ENCODE measurements around the gene SLC10A4.
"Not testable (repeated sequence)": the region's sequence is repeated elsewhere in the genome, so short reads cannot be mapped to it uniquely, and the experiment has no call there.

SLC10A4 gene, protein sequence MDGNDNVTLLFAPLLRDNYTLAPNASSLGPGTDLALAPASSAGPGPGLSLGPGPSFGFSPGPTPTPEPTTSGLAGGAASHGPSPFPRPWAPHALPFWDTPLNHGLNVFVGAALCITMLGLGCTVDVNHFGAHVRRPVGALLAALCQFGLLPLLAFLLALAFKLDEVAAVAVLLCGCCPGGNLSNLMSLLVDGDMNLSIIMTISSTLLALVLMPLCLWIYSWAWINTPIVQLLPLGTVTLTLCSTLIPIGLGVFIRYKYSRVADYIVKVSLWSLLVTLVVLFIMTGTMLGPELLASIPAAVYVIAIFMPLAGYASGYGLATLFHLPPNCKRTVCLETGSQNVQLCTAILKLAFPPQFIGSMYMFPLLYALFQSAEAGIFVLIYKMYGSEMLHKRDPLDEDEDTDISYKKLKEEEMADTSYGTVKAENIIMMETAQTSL

DNA sequence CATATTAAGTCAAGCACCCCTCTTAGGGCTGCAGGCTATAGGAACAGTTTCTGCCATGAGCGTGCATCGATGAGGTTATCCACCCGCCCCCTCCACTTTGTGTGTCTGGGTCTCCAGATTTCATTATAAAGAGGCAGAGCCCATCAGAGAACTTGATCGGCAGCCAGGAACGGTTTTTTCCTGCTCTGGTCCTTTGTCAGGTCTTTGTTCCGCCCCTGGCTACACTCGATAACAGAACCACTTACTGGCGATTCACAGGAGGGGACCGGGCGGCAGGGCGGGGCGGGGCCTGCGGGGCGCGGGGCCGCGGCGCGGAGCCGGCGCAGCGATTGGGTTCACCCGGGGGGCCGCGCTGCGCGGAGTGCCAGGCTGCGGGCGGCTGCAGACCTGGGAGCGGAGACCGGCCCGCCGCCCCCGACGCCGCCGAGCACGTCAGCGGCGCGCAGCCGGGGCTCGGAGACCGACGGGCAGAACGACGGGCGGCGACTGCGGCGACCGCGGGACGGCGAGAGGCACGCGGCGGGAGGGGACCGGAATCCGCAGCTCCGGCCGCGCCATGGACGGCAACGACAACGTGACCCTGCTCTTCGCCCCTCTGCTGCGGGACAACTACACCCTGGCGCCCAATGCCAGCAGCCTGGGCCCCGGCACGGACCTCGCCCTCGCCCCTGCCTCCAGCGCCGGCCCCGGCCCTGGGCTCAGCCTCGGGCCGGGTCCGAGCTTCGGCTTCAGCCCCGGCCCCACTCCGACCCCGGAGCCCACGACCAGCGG lies at the start of gene SLC10A4:
SLC10A4 (plus strand) TSS at position 338 of the 771 bp plus-strand sequence; CDS start at position 557, 219 bp downstream.
- Histone ChIP-seq H3K9ac (ENCODE audit: low read depth, low read length) (no peak within 1 kb of the TSS), H3K9me3 (ENCODE audit: control insufficient read depth, insufficient read depth, low read length) (no peaks in the 10 kb centered on the region), H3K4me1 (ENCODE audit: control insufficient read depth, insufficient read depth, low read length) (peaks cover 4% of the 10 kb centered on the region), H3K27me3 (ENCODE audit: control insufficient read depth, insufficient read depth, low read length) (peaks cover 61% of the 10 kb centered on the region), H3K36me3 (ENCODE audit: control insufficient read depth, insufficient read depth, low read length) (no peaks in the 10 kb centered on the region), H3K4me3 (ENCODE audit: low read depth, low read length) (peak within 1 kb of the TSS; percentile 59)

DNA sequence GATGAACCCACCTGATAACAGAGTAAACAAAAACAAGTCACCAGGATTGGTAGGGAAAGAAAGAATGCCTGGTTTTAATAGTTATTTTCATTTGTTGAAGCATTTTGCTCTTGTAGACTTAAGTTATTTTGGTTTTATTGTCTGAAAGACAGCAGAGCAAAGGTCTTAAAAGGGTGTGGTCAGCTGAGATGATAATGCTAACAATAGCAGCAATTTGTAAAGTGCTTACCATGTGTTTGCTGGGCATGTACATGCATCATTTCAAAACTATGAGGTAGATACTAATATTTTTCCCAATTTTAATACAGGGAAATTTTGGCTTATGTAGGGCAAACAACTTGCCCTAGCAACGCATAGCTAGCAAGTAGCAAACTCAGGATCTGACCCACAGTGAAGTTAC lies 46.8 kb upstream of the SLC10A4 start:
- H3K9me3 ChIP-seq (ENCODE audit: control insufficient read depth, insufficient read depth, low read length) = no peaks in the 10 kb centered on the region
- H3K27me3 ChIP-seq (ENCODE audit: control insufficient read depth, insufficient read depth, low read length) = no peaks in the 10 kb centered on the region
- no peak overlapping the region for H3K4me3 ChIP-seq (ENCODE audit: low read depth, low read length)
- H3K36me3 ChIP-seq (ENCODE audit: control insufficient read depth, insufficient read depth, low read length) = no peaks in the 10 kb centered on the region
- peaks cover 4% of the 10 kb centered on the region for H3K4me1 ChIP-seq (ENCODE audit: control insufficient read depth, insufficient read depth, low read length)
- no peak overlapping the region for H3K9ac ChIP-seq (ENCODE audit: low read depth, low read length)

DNA sequence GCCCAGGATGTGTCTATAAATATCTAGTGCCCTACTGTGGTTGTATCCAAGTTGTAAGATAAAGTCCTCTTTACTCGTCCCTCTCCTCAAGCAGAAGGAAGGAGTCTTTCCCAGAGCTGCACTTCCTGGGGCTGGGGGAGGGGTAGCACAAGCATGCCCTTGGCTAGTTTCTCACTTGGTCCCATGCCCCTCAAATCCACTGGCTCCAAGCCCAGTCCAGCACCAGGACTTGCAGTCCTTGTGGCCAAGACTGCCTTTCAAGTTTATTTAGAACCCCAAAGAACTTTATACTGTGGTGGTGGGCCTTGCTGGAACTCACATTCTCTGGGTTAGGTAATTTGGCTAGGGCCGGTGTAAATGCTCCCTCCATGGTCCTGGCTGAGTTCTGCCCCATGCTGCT lies 43.2 kb upstream of the SLC10A4 start:
- Histone ChIP-seq H3K36me3 (ENCODE audit: control insufficient read depth, insufficient read depth, low read length) (no peaks in the 10 kb centered on the region), H3K4me1 (ENCODE audit: control insufficient read depth, insufficient read depth, low read length) (peaks cover 4% of the 10 kb centered on the region), H3K9me3 (ENCODE audit: control insufficient read depth, insufficient read depth, low read length) (no peaks in the 10 kb centered on the region), H3K9ac (ENCODE audit: low read depth, low read length) (no peak overlapping the region), H3K4me3 (ENCODE audit: low read depth, low read length) (no peak overlapping the region), H3K27me3 (ENCODE audit: control insufficient read depth, insufficient read depth, low read length) (no peaks in the 10 kb centered on the region)

DNA sequence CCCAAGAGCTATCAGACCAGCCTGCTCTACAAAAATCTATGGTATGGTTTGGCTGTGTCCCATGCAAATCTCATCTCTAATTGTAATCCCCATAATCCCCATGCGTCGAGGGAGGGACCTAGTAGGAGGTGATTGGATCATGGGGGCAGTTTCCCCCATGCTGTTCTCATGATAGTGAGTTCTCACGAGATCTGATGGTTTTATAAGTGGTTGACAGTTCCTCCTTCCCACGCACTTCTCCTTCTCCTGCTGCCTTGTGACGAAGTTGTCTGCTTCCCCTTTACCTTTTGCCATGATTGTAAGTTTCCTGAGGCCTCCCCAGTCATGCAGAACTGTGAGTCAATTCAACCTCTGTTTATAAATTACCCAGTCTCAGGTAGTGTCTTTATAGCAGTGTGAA lies 42.2 kb upstream of the SLC10A4 start:
- not testable (repeated sequence) for H3K4me3 ChIP-seq (ENCODE audit: low read depth, low read length); H3K4me1 ChIP-seq (ENCODE audit: control insufficient read depth, insufficient read depth, low read length); H3K36me3 ChIP-seq (ENCODE audit: control insufficient read depth, insufficient read depth, low read length); H3K27me3 ChIP-seq (ENCODE audit: control insufficient read depth, insufficient read depth, low read length); H3K9ac ChIP-seq (ENCODE audit: low read depth, low read length); H3K9me3 ChIP-seq (ENCODE audit: control insufficient read depth, insufficient read depth, low read length)

DNA sequence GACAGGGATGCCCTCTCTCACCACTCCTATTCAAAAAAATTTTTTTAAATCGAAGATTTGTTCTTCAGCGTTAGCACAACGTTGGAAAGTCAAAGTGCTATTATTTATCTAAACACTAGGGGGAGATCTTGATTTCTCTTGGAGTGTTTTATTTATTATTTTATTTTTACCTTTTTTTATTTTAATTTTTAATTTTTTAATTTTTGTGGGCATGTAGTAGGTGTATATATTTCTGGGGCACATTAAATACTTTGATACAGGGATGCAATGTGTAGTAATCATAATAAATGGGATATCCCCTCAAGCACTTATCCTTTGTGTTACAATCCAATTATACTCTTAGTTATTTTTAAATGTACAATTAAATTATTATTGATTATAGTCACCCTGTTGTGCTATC lies 37.4 kb upstream of the SLC10A4 start:
- Histone ChIP-seq H3K9me3 (ENCODE audit: control insufficient read depth, insufficient read depth, low read length) (no peaks in the 10 kb centered on the region), H3K4me3 (ENCODE audit: low read depth, low read length) (no peak overlapping the region), H3K9ac (ENCODE audit: low read depth, low read length) (no peak overlapping the region), H3K27me3 (ENCODE audit: control insufficient read depth, insufficient read depth, low read length) (no peaks in the 10 kb centered on the region), H3K4me1 (ENCODE audit: control insufficient read depth, insufficient read depth, low read length) (no peaks in the 10 kb centered on the region), H3K36me3 (ENCODE audit: control insufficient read depth, insufficient read depth, low read length) (no peaks in the 10 kb centered on the region)

DNA sequence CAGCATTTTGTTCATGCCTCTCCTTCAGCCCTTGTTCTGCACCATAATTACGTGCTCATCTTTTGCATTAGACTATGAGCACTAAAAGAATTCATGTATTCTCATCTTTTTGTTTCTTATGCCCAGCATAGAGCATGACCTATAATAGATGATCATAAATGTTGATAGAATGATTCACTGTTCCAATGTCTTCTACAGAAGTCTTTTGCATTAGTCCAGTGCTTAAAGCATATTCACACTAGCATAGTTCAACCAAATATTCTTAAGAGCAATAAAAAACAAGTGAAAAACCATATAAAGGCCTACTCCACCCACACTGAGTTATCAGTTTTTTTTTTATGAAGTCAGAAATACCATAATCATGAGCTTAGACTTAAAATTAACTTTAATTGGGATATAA lies 36.5 kb upstream of the SLC10A4 start:
- no peak overlapping the region for H3K9ac ChIP-seq (ENCODE audit: low read depth, low read length)

DNA sequence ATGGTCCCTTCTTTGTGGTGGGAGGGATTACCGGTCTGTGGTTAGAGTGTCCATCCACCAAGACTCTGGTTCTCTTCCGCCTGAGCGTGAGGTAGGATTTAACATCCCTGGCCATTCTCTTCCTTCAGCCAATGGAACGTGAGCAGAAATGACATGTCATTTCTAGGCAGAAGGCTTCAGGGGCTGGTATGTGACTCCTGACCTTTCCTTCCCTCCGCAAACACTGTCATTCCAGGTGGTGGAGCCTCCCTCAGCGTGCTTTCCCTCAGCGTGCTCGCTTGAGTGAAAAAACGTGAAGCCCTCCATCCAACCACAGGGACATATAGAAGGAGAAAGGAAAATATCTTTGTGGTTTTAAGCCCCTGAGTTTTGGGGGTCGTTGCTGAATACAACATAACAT lies 34.0 kb upstream of the SLC10A4 start:
- no peaks in the 10 kb centered on the region for H3K36me3 ChIP-seq (ENCODE audit: control insufficient read depth, insufficient read depth, low read length)
- no peak overlapping the region for H3K9ac ChIP-seq (ENCODE audit: low read depth, low read length)
- H3K9me3 ChIP-seq (ENCODE audit: control insufficient read depth, insufficient read depth, low read length) = no peaks in the 10 kb centered on the region
- no peaks in the 10 kb centered on the region for H3K27me3 ChIP-seq (ENCODE audit: control insufficient read depth, insufficient read depth, low read length)
- H3K4me3 ChIP-seq (ENCODE audit: low read depth, low read length) = no peak overlapping the region
- H3K4me1 ChIP-seq (ENCODE audit: control insufficient read depth, insufficient read depth, low read length) = no peaks in the 10 kb centered on the region

More for the DNA sequence above, 36.5 kb upstream of the SLC10A4 start:
- no peaks in the 10 kb centered on the region for H3K4me1 ChIP-seq (ENCODE audit: control insufficient read depth, insufficient read depth, low read length)
- no peaks in the 10 kb centered on the region for H3K27me3 ChIP-seq (ENCODE audit: control insufficient read depth, insufficient read depth, low read length)
- H3K9me3 ChIP-seq (ENCODE audit: control insufficient read depth, insufficient read depth, low read length) = no peaks in the 10 kb centered on the region
- H3K4me3 ChIP-seq (ENCODE audit: low read depth, low read length) = no peak overlapping the region
- H3K36me3 ChIP-seq (ENCODE audit: control insufficient read depth, insufficient read depth, low read length) = no peaks in the 10 kb centered on the region

DNA sequence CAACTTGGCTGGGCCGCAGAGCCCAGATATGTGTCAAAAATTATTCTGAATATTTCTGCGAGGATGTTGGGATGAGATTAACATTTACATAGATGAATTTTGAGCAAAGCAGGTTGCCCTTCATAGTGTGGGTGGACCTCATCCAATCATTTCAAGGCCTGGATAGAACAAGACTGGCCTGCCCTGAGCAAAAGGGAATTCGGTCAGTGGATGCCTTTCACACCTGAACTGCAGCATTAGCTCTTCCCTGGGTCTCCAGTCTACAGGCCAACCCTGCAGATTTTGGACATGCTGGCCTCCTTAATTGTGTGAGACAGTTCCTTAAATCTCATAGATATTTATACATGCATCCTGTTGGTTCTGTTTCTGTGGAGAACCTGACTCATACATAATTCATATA lies 32.4 kb upstream of the SLC10A4 start:
- Histone ChIP-seq H3K36me3 (ENCODE audit: control insufficient read depth, insufficient read depth, low read length) (no peaks in the 10 kb centered on the region), H3K4me1 (ENCODE audit: control insufficient read depth, insufficient read depth, low read length) (no peaks in the 10 kb centered on the region), H3K9ac (ENCODE audit: low read depth, low read length) (no peak overlapping the region), H3K27me3 (ENCODE audit: control insufficient read depth, insufficient read depth, low read length) (no peaks in the 10 kb centered on the region), H3K9me3 (ENCODE audit: control insufficient read depth, insufficient read depth, low read length) (no peaks in the 10 kb centered on the region), H3K4me3 (ENCODE audit: low read depth, low read length) (no peak overlapping the region)

DNA sequence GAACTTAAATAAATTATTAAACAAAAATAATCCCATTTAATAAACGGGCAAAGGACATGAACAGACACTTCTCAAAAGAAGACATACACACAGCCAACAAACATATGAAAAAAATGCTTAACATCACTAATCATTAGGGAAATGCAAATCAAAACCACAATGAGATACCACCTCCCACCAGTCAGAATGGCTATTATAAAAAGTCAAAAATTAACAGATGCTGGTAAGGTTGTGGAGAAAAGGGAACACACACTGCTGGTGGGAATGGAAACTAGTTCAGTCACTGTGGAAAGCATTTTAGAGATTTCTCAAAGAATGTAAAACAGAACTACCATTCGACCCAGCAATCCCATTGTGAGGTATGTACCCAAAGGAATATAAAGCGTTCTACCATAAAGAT lies 31.5 kb upstream of the SLC10A4 start:
- not testable (repeated sequence) for H3K4me1 ChIP-seq (ENCODE audit: control insufficient read depth, insufficient read depth, low read length); H3K4me3 ChIP-seq (ENCODE audit: low read depth, low read length); H3K9me3 ChIP-seq (ENCODE audit: control insufficient read depth, insufficient read depth, low read length); H3K9ac ChIP-seq (ENCODE audit: low read depth, low read length); H3K27me3 ChIP-seq (ENCODE audit: control insufficient read depth, insufficient read depth, low read length); H3K36me3 ChIP-seq (ENCODE audit: control insufficient read depth, insufficient read depth, low read length)

DNA sequence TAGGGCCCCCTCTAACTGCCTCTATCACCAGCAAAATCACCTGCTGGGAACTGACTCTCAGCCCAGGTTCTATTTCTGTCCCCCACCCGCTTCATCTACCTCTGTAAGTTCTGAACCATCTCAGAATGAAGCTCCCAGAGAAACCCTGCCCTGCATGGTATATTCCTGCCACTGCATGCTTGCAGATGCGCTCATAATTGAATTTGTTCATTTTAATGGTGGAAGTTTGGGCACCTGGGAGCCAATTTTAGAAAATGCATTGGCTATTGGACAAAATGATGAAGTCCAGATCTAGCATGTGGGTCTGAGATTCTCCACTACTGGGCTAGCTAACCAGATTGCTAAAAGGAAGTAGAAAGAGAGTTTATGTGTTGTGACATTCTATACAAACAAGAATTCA lies 28.6 kb upstream of the SLC10A4 start:
- no peaks in the 10 kb centered on the region for H3K4me1 ChIP-seq (ENCODE audit: control insufficient read depth, insufficient read depth, low read length)
- no peaks in the 10 kb centered on the region for H3K36me3 ChIP-seq (ENCODE audit: control insufficient read depth, insufficient read depth, low read length)
- H3K4me3 ChIP-seq (ENCODE audit: low read depth, low read length) = no peak overlapping the region
- H3K27me3 ChIP-seq (ENCODE audit: control insufficient read depth, insufficient read depth, low read length) = no peaks in the 10 kb centered on the region
- H3K9ac ChIP-seq (ENCODE audit: low read depth, low read length) = no peak overlapping the region
- no peaks in the 10 kb centered on the region for H3K9me3 ChIP-seq (ENCODE audit: control insufficient read depth, insufficient read depth, low read length)

DNA sequence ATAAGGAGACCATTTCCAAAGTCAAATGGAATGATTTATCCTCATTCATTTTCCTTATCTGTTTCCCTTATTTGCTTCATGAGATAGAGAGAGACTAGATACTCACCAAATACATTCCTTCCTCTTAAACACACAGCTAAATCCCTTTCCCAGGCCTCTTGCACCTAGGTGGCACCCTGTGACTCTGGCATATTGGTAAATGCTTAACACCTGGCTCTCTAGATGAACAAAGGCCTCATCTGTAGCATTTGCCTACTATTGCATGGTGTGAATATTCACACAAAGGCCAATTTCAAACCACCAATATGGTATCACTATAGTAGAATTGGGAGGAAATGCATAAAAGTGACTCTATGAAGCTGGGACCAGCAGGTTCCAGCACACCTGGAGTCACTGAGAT lies 22.1 kb upstream of the SLC10A4 start:
- Histone ChIP-seq H3K9ac (ENCODE audit: low read depth, low read length) (no peak overlapping the region), H3K36me3 (ENCODE audit: control insufficient read depth, insufficient read depth, low read length) (no peaks in the 10 kb centered on the region), H3K9me3 (ENCODE audit: control insufficient read depth, insufficient read depth, low read length) (no peaks in the 10 kb centered on the region), H3K4me3 (ENCODE audit: low read depth, low read length) (no peak overlapping the region), H3K4me1 (ENCODE audit: control insufficient read depth, insufficient read depth, low read length) (no peaks in the 10 kb centered on the region), H3K27me3 (ENCODE audit: control insufficient read depth, insufficient read depth, low read length) (no peaks in the 10 kb centered on the region)

DNA sequence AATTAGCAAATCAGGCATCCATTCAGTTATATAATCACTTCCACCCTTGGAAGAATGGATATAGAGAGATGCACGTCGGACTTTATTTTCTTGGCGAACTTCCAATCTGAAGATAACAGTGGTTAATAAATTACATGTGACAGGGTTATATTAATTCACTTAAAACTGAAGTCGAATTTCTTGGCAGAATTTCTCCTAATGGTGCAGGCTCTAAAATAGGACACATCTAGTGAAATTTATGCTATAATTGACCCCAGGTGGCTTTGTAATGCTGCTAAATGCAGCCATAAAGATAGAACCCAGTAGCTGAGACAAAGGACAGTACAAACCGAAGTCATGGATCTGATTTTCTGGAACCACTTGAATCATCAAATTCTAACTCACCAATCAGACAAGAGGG lies 20.8 kb upstream of the SLC10A4 start:
- Histone ChIP-seq H3K9me3 (ENCODE audit: control insufficient read depth, insufficient read depth, low read length) (no peaks in the 10 kb centered on the region), H3K9ac (ENCODE audit: low read depth, low read length) (no peak overlapping the region), H3K4me3 (ENCODE audit: low read depth, low read length) (no peak overlapping the region), H3K36me3 (ENCODE audit: control insufficient read depth, insufficient read depth, low read length) (no peaks in the 10 kb centered on the region), H3K27me3 (ENCODE audit: control insufficient read depth, insufficient read depth, low read length) (no peaks in the 10 kb centered on the region), H3K4me1 (ENCODE audit: control insufficient read depth, insufficient read depth, low read length) (no peaks in the 10 kb centered on the region)
